IPS-18a (cell line): ENCODE measurements around the gene TM4SF18.

Experiments used
- H3K27ac ChIP-seq: one replicate; pipeline ENCODE4 v1.5.1; 2013; ENCODE audit warnings: low read length
- H3K27me3 ChIP-seq: one replicate; pipeline ENCODE4 v1.6.1; 2013; ENCODE audit warnings: mild to moderate bottlenecking, low read length; ENCODE audit not compliant: control insufficient read depth, insufficient read depth
- H3K36me3 ChIP-seq: one replicate; pipeline ENCODE4 v1.6.1; 2013; ENCODE audit warnings: low read depth, low read length; ENCODE audit not compliant: control insufficient read depth
- H3K4me1 ChIP-seq: one replicate; pipeline ENCODE4 v1.6.1; 2013; ENCODE audit warnings: low read depth, low read length; ENCODE audit not compliant: control insufficient read depth
- H3K4me3 ChIP-seq: one replicate; pipeline ENCODE4 v1.5.1; 2013; ENCODE audit warnings: low read length
- H3K9ac ChIP-seq: one replicate; pipeline ENCODE4 v1.6.1; 2013; ENCODE audit warnings: mild to moderate bottlenecking, low read length, moderate library complexity
- H3K9me3 ChIP-seq: one replicate; pipeline ENCODE4 v1.6.1; 2013; ENCODE audit warnings: low read depth, low read length; ENCODE audit not compliant: control insufficient read depth

The TM4SF18 gene

GRCh38 chr3:149374793-149375500, 41.5 kb upstream of the TM4SF18 start:
- H3K9ac ChIP-seq: no peak overlapping the region
- H3K9me3 ChIP-seq: no peaks in the 10 kb centered on the region
- H3K27me3 ChIP-seq: no peaks in the 10 kb centered on the region
- no peaks in the 10 kb centered on the region for H3K36me3 ChIP-seq
- H3K4me3 ChIP-seq: no peak overlapping the region
- no peak overlapping the region for H3K27ac ChIP-seq
- H3K4me1 ChIP-seq: peaks cover 21% of the 10 kb centered on the region

- no peaks in the 10 kb centered on the region for H3K36me3 ChIP-seq
- no peaks in the 10 kb centered on the region for H3K27me3 ChIP-seq
- peaks cover 26% of the 10 kb centered on the region for H3K4me1 ChIP-seq
- no peak overlapping the region for H3K27ac ChIP-seq
- H3K9ac ChIP-seq: no peak overlapping the region
- no peak overlapping the region for H3K4me3 ChIP-seq
- H3K9me3 ChIP-seq: no peaks in the 10 kb centered on the region
These were observed 41.0 kb upstream of the TM4SF18 start for GRCh38 chr3:149374391-149374790.

- H3K4me1 ChIP-seq: peaks cover 36% of the 10 kb centered on the region
- H3K27me3 ChIP-seq: no peaks in the 10 kb centered on the region
- H3K36me3 ChIP-seq: no peaks in the 10 kb centered on the region
- H3K4me3 ChIP-seq: no peak overlapping the region
- no peak overlapping the region for H3K9ac ChIP-seq
- H3K27ac ChIP-seq: no peak overlapping the region
- no peaks in the 10 kb centered on the region for H3K9me3 ChIP-seq
These were observed 40.0 kb upstream of the TM4SF18 start for GRCh38 chr3:149373235-149374125.

- Histone ChIP-seq H3K27ac (no peak overlapping the region), H3K36me3 (no peaks in the 10 kb centered on the region), H3K27me3 (no peaks in the 10 kb centered on the region), H3K9me3 (no peaks in the 10 kb centered on the region), H3K9ac (no peak overlapping the region), H3K4me3 (no peak overlapping the region), H3K4me1 (peaks cover 37% of the 10 kb centered on the region)
These were observed 38.3 kb upstream of the TM4SF18 start for GRCh38 chr3:149371723-149372114.

- H3K4me3 ChIP-seq: no peak overlapping the region
These were observed 37.7 kb upstream of the TM4SF18 start for GRCh38 chr3:149371001-149371722.

GRCh38 chr3:149369991-149370866, 36.8 kb upstream of the TM4SF18 start:
- no peaks in the 10 kb centered on the region for H3K9me3 ChIP-seq
- H3K4me1 ChIP-seq: peaks cover 37% of the 10 kb centered on the region
- no peaks in the 10 kb centered on the region for H3K27me3 ChIP-seq
- no peaks in the 10 kb centered on the region for H3K36me3 ChIP-seq
- H3K27ac ChIP-seq: peak overlapping the region; percentile 95
- peak overlapping the region; percentile 31 for H3K4me3 ChIP-seq
- H3K9ac ChIP-seq: peak overlapping the region; percentile 55

More at GRCh38 chr3:149371001-149371722, 37.7 kb upstream of the TM4SF18 start:
- Histone ChIP-seq H3K27me3 (no peaks in the 10 kb centered on the region), H3K27ac (peak overlapping the region; percentile 67), H3K9ac (no peak overlapping the region), H3K36me3 (no peaks in the 10 kb centered on the region), H3K9me3 (no peaks in the 10 kb centered on the region), H3K4me1 (peaks cover 37% of the 10 kb centered on the region)

- Histone ChIP-seq H3K27ac (peak overlapping the region; percentile 30), H3K27me3 (no peaks in the 10 kb centered on the region), H3K4me1 (peaks cover 36% of the 10 kb centered on the region), H3K36me3 (no peaks in the 10 kb centered on the region), H3K4me3 (no peak overlapping the region), H3K9me3 (no peaks in the 10 kb centered on the region), H3K9ac (no peak overlapping the region)
These were observed 35.5 kb upstream of the TM4SF18 start for GRCh38 chr3:149368674-149369497.

GRCh38 chr3:149368201-149368673, 34.8 kb upstream of the TM4SF18 start:
- H3K27ac ChIP-seq: no peak overlapping the region
- H3K36me3 ChIP-seq: no peaks in the 10 kb centered on the region

GRCh38 chr3:149366941-149367840, 33.8 kb upstream of the TM4SF18 start:
- Histone ChIP-seq H3K9me3 (no peaks in the 10 kb centered on the region), H3K27me3 (no peaks in the 10 kb centered on the region), H3K4me3 (no peak overlapping the region), H3K36me3 (no peaks in the 10 kb centered on the region), H3K27ac (no peak overlapping the region), H3K9ac (no peak overlapping the region), H3K4me1 (peaks cover 34% of the 10 kb centered on the region)

More at GRCh38 chr3:149368201-149368673, 34.8 kb upstream of the TM4SF18 start:
- Histone ChIP-seq H3K27me3 (no peaks in the 10 kb centered on the region), H3K4me1 (peaks cover 34% of the 10 kb centered on the region), H3K4me3 (no peak overlapping the region), H3K9me3 (no peaks in the 10 kb centered on the region), H3K9ac (no peak overlapping the region)
